Fibroblast of skin of abdomen (primary cell): ENCODE results near the gene PKNOX2.

ENCODE experiments used
- DNase-seq: peaks from one replicate; pipeline ENCODE4 v3.0.0-alpha.2; 2013

Gene PKNOX2

GRCh38 chr11:125287491-125288210 is 123.1 kb downstream of the PKNOX2 start:
- DNase-seq: peak; percentile 82

- no peak for DNase-seq
These were observed 125.0 kb downstream of the PKNOX2 start for GRCh38 chr11:125289419-125290098.

GRCh38 chr11:125290263-125290662 is 125.7 kb downstream of the PKNOX2 start:
- no peak for DNase-seq

GRCh38 chr11:125292100-125292499 is 127.5 kb downstream of the PKNOX2 start:
- no peak for DNase-seq

- DNase-seq: no peak
These were observed 129.0 kb downstream of the PKNOX2 start for GRCh38 chr11:125293596-125293995.

DNA sequence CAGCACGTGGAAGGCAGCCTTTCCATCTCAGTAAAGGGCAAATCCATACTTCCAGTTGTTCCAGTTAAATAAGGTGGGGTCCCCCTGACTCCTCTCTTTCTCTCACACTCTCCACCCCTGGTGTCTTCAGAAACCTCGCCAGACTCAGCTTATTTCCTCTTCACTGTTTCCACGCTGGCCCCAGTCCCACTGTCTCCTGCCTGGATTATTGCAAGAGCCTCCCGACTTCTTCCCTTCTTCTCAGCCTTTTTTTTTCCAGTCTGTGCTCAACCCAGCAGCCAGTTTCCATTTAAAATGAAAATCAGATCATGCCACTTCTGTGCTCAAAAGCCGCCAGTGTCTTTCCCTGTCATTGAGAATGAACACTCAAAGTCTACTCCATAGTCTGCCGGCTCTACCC is 131.4 kb downstream of the PKNOX2 start:
- no peak for DNase-seq

DNA sequence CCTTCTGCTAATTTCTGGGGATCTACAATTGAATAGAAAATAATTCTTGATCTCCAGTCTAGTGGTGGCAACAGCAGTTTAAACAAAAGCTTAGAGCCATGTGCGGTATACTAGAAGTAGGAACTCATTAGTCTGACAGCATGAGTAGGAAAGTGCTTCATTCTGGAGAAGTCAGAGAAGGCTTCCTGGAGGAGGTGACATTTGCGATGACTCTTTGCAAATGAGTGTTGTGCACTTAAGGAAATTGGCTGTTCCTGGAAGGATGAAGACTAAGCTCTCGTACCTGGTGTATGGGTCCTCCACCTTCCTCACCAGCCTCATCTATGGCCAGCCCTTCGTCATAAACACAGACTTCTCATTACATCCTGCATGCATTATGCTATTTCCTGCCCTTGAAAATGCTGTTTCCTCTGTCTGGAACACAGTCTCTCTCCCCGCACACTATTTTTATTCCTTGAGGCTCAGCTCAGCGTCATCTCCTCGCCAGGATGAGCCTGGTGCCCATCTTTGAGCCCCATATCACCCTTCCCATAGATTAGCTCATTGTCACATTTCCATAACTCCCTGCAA is 132.9 kb downstream of the PKNOX2 start:
- DNase-seq: no peak

GRCh38 chr11:125299061-125299615 is 134.6 kb downstream of the PKNOX2 start:
- no peak for DNase-seq

GRCh38 chr11:125299821-125300220 is 135.3 kb downstream of the PKNOX2 start:
- no peak for DNase-seq

GRCh38 chr11:125300791-125301218 is 136.3 kb downstream of the PKNOX2 start:
- DNase-seq: peak; percentile 74

- no peak for DNase-seq
These were observed 136.8 kb downstream of the PKNOX2 start for GRCh38 chr11:125301346-125301745.

DNA sequence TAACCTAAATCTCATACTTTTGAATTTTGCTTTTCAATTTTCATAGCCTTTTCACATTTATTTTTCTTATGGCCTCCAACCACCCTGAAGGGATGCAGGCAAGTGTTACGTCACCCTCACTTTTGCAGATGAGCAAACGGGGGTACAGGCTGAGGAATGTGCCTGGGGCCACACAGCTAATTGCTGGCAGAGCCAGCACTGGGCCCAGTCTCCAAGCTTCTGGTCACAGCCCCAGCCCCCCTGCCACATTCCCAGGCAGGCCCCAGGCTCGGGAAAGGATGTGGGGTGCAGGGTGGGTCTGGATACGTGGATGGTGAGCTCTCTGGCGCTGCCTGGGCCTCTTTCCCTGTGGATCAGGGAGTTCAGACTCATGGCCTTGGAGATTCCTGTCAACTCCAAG is 138.6 kb downstream of the PKNOX2 start:
- no peak for DNase-seq

DNA sequence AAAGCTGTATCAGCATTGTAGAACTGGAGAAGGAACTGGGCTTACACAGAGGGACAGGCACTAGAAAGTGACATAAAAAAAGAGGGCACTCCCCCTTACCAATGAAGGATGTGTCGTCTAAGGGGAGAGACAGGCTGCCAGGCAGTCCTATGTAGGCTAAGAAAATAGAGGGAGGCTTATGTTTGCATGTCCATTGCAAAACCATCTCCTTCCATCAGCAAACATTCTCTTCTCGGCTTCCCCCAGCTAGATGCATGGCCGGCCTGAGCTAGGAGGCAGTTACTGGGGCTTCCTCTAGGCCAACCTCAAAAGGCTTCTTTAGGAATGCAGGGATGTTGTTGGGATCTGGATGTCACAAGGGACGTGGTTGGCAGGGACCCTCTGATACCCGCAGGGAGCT is 139.1 kb downstream of the PKNOX2 start:
- DNase-seq: no peak

DNA sequence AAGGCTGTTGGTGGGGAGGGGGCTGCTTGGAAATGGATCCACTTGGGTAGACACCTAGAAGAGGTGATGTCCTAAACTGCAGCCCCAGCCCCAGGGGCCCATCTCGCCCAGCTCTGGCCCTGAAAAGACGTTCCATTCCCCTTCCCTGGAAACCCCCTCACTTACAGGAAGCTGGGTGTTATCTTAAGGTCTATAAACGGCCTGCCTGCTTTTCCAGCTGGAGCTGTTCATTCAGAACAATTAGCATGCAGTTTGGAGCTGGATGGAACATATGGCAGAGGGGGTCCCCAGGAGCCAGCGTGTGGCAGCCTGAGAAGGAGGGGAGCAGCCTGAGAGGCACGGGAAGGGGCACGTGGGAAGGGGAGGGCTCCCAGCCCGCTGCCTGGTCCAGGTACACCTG is 139.6 kb downstream of the PKNOX2 start:
- DNase-seq: no peak

DNA sequence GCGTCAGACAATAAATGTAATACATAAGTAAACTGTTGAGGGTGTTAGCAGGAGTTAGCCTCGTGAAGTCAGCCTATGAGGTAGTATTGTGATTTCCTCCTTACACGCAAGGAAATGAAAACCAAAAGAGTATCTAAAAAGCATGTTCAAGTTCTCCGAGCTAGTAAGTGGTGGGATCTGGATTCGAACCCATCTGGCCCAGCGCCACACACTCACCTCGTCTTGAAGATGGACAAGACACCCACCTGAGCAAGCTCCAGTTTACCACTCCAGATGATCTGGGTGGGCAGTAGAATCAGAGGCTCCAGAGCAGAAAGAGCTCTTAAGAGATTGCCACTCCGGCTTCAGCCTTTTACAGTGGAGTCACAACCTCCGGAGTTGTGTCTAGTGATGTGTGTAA is 140.3 kb downstream of the PKNOX2 start:
- DNase-seq: no peak

DNA sequence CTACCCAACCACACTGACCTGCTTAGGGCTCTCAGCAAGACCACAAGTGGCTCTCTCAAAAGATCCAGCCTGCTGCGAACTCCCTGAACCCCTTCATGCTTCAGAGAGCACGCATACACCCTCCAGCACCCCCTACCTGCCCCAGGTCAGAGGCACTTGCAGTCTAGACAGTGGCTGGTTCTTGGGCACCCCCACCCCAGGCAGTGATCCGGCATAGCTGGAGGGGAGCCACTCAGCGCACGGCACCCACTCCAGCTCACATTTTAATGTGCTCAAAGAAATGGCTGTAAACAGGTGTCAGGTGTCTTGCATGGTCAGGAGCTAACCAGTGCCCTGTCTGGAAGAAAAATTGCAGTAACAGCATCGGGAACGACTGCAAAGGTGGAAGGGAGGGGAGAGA is 140.8 kb downstream of the PKNOX2 start:
- no peak for DNase-seq

DNA sequence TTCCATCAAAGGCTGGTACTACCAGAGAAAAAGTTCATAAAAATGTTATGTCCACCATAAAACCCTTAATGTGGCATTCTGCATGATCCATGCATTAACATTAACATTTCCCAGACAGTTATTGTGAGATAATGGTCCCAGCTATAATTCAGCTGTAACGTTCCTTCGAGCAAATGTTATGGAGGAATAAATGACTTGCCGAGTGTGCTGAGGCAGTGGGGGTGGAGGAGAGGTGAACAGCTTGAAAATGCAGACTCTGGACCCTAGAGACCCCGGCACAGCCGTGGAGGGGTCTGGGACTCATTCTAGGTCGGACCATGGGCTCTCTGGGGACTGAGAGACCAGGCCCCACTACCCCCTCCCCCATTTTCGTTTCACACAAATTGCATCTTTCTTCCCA is 141.9 kb downstream of the PKNOX2 start:
- DNase-seq: no peak

DNA sequence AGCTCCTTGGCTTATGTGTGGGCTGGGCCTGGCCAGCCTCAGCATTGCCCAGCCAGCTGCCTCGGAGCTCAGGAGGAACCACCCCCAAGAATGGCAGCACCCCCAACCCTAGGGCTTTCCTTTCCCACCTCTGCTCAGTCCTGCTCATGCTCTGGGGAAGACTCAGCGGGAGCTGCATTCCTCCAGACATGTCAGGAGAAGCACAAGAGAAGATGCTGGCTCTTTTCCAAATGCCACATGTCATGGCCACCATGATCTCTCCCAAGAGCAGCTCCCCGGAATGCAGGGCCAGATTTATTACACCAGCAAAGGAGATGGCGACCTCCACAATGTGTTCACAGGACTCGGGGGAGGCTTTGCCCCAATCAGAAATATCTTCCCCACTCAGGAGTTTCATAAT is 143.7 kb downstream of the PKNOX2 start:
- no peak for DNase-seq

DNA sequence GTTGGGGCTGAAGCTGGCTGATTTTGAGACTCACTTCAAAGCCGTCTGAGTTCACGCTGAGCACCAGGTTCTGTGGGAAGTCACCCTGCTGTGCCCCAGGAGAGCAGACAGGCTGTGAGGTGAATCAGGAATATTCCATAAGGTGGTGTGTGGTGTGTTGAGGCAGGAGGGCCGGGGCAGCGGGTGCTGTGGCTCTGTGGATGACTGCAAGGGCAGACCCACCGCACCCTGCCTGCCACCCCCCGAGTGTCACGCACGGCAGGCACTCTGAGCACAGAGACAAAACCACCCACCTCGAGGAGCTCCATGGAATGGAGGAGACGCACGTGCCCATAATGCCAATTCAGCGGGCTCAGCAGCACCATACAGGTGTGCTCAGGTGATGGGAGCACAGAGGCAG is 147.8 kb downstream of the PKNOX2 start:
- DNase-seq: no peak

GRCh38 chr11:125312812-125313211 is 148.3 kb downstream of the PKNOX2 start:
- no peak for DNase-seq

DNA sequence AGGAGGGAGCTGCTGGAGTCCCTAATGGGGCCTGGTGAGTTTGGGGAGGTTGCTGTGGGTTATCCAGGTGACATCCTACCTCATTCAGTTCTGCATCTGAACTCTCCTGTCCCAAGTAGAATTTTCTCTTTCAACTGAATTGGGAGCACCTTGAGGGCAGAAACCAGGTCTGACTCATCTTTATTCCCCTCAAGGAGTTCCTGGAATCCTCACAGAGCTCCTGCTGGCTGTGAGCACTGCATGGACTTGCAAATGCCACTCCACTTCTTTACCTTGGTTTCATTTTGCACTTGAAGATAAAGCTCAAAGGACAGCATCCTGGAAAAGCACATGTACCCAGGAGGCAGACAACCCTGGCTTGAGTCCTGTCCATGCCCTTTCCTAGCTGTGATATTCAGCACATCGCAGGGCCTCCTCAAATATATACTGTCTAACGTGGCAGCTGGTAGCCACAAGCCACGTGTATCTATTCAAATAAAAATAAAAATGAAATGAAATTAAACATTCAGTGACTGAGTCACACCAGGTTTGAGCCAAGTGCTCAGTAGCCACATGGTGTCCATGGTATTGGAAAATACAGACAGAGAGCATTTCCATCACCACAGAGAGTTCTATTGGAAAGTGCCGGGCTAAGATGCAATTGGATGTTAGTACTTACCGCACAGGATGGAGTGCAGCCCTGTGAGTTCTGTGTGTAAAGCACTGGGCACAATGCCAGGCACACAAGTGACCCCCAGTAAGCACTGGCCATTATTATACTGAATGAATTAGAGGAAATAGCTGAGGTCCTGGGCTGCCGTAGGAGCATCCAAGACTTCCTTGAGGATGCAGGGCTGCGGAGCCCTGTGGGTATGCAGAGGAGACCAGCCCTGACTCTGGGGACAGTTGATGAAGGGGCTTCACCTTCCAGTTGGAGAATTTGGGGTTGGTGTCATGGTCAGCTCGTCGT is 149.0 kb downstream of the PKNOX2 start:
- no peak for DNase-seq

- no peak for DNase-seq
These were observed 149.9 kb downstream of the PKNOX2 start for GRCh38 chr11:125314276-125315078.
